NB4 (cell line): ENCODE data around the gene TECRL.

Experiments
- POLR2A ChIP-seq: IDR thresholded peaks from 2 replicates; pipeline ENCODE4 v1.6.1; 2011; ENCODE audit warnings: mild to moderate bottlenecking; ENCODE audit not compliant: insufficient read length; ENCODE audit errors: extremely low read depth
- TF ChIP-seq, protein P1 (sequence below): IDR thresholded peaks from one replicate; pipeline ENCODE4 v1.5.1; 2012; ENCODE audit warnings: low read depth, low read length

GRCh38 chr4:64230709-64231310 lies 178.4 kb downstream of the TECRL start:
- TF ChIP-seq, protein P1, sequence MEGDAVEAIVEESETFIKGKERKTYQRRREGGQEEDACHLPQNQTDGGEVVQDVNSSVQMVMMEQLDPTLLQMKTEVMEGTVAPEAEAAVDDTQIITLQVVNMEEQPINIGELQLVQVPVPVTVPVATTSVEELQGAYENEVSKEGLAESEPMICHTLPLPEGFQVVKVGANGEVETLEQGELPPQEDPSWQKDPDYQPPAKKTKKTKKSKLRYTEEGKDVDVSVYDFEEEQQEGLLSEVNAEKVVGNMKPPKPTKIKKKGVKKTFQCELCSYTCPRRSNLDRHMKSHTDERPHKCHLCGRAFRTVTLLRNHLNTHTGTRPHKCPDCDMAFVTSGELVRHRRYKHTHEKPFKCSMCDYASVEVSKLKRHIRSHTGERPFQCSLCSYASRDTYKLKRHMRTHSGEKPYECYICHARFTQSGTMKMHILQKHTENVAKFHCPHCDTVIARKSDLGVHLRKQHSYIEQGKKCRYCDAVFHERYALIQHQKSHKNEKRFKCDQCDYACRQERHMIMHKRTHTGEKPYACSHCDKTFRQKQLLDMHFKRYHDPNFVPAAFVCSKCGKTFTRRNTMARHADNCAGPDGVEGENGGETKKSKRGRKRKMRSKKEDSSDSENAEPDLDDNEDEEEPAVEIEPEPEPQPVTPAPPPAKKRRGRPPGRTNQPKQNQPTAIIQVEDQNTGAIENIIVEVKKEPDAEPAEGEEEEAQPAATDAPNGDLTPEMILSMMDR: no peak
- TF ChIP-seq POLR2A: no peak
